NCI-H345 (cell line): ENCODE data around the gene METRN.
A peak's percentile ranks its signal among the peaks of the same experiment; 100 is the strongest.

Source experiments
- DNase-seq: peaks from one replicate; lab custom pipeline; 2025; lab: John Stamatoyannopoulos, UW

Gene METRN

GRCh38 chr16:677316-678190, 37.4 kb upstream of the METRN start:
- peak; percentile 75 for DNase-seq

- DNase-seq: no peak
Measured at GRCh38 chr16:678209-678857, 36.6 kb upstream of the METRN start.

- peak; percentile 88 for DNase-seq
Measured at GRCh38 chr16:678858-679813, 35.8 kb upstream of the METRN start.

GRCh38 chr16:679814-680624, 34.9 kb upstream of the METRN start, which contains the start of gene STUB1:
Gene STUB1, plus strand, starts transcription at chr16:680410. Its CDS starts 116 bp downstream, at chr16:680526.
- peak; percentile 91 for DNase-seq

- DNase-seq: no peak
Measured at GRCh38 chr16:680625-680945, 34.3 kb upstream of the METRN start.

- no peak for DNase-seq
Measured at GRCh38 chr16:680967-681745, 33.8 kb upstream of the METRN start.

GRCh38 chr16:681746-682427, 33.0 kb upstream of the METRN start:
- no peak for DNase-seq

- no peak for DNase-seq
Measured at GRCh38 chr16:682493-683395, 32.2 kb upstream of the METRN start.

- DNase-seq: no peak
Measured at GRCh38 chr16:683396-684070, 31.4 kb upstream of the METRN start.

- DNase-seq: peak; percentile 98
Measured at GRCh38 chr16:684071-684794, 30.7 kb upstream of the METRN start, which contains the start of gene JMJD8. Gene JMJD8, minus strand, starts transcription at chr16:684334. Its CDS starts 15 bp downstream, at chr16:684319.

- DNase-seq: peak; percentile 89
Measured at GRCh38 chr16:684961-685696, 29.8 kb upstream of the METRN start.

- DNase-seq: peak; percentile 11
Measured at GRCh38 chr16:685967-686366, 29.0 kb upstream of the METRN start.

- DNase-seq: no peak
Measured at GRCh38 chr16:686459-687260, 28.3 kb upstream of the METRN start.

GRCh38 chr16:687499-687898, 27.4 kb upstream of the METRN start:
- no peak for DNase-seq

GRCh38 chr16:689175-689897, 25.6 kb upstream of the METRN start:
- DNase-seq: no peak
